ENCODE data around the gene ADAMTSL1. TPM values are rescaled to one million over a fixed set of nuclear protein-coding genes. Genes with fewer than 3 reads are reported as not detected.

ADAMTSL1 gene
- total RNA-seq, 1 donor from 2014 or later, result 3.4 TPM

- no peak for DNase-seq (ENCODE audit: low spot score)
Observed at GRCh38 chr9:18499980-18500379, 26.0 kb downstream of the ADAMTSL1 start.

- no peak for DNase-seq (ENCODE audit: low spot score)
Observed at GRCh38 chr9:18500451-18500850, 26.5 kb downstream of the ADAMTSL1 start.

DNA sequence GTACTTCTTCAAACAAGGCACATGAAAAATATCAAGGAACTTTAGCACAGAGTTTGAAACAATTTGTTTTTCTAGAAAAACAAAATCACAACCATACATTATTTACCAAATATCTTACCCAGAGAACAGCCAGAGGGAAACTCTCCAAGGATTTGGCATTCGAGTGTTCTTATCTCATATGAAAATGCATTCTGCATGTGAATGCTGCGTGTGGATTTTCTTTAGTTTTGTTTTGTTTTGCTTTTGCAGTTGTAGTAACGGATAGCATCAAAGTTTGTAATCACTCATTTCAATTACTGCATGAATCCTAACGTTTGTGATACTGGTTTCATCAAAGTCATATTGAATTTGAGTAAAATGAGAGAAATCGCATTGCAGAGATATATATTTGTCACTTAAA is 28.0 kb downstream of the ADAMTSL1 start:
- no peak for DNase-seq (ENCODE audit: low spot score)

DNA sequence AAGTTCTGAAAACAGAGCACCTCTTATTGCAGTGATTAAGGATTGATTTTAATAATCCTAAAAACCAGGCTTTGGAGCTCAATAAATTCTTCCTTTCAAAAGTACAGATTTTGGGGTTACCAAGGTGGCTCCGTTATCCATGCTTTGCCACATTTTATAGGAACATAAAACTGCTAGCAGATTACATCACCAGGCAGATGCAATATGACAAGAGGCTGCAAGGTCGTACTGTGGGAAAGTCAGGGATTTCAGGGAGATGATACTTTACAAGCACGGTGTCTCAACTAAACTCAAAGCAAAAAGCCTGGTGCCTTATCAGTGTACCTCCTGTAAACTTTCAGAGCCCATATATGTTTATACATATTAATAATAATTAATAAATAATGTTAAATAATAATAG is 28.6 kb downstream of the ADAMTSL1 start:
- no peak for DNase-seq (ENCODE audit: low spot score)

- no peak for DNase-seq (ENCODE audit: low spot score)
Observed at GRCh38 chr9:18504707-18505106, 30.8 kb downstream of the ADAMTSL1 start.

GRCh38 chr9:18507151-18507550 is 33.2 kb downstream of the ADAMTSL1 start:
- DNase-seq (ENCODE audit: low spot score), result no peak

DNA sequence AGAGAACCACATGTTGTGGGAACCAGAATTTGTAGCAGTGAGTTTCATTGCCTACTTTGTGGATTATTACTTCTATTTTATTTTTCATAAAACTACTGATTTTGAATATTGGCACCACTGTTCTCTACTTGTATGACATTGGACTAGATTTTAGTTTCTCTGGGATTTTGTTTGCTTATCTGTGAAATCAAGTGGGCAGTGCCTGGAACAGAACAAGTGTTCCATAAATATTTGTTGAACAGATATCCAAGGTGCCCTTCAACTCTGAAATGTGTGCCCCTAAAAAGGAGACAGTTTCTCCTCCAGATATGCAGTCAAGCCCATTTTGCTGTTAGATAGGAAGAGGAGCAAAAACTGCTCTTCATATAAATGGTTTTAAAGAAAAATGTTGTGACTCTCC is 42.6 kb downstream of the ADAMTSL1 start:
- no peak for DNase-seq (ENCODE audit: low spot score)

- DNase-seq (ENCODE audit: low spot score), result no peak
Observed at GRCh38 chr9:18516965-18517364, 43.0 kb downstream of the ADAMTSL1 start.

DNA sequence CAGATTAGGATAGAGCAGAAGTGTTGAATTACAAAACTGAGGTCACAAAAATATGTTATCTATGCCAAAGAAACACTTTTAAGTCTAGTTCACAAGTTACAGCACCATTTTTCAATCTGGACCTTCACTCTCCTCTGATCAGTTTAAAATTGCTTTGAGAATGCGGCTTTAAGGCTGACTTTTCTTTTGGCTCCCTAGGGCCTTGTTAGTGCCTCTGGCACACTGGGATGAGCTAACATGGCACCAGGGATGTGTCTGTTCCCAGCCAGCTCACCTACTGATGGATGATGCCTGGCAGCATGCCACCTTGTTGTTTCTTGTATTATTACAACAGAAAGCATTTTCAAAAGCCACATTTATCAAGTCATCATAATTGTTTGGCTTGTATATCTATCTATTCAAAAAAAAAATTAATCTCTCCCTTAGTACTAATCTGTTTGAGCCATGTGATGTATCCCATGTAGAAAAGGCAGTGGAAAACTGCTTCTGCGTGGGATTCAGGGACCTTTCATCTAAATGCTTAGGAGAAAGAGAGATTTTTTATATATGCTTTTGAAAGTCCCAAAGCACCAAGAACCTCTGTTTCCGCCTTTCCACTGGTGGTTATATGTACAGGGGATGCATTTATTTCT is 46.6 kb downstream of the ADAMTSL1 start:
- no peak for DNase-seq (ENCODE audit: low spot score)

- DNase-seq (ENCODE audit: low spot score), result no peak
Observed at GRCh38 chr9:18526685-18527084, 52.7 kb downstream of the ADAMTSL1 start.

GRCh38 chr9:18531136-18532065 is 57.4 kb downstream of the ADAMTSL1 start:
- DNase-seq (ENCODE audit: low spot score), result no peak

DNA sequence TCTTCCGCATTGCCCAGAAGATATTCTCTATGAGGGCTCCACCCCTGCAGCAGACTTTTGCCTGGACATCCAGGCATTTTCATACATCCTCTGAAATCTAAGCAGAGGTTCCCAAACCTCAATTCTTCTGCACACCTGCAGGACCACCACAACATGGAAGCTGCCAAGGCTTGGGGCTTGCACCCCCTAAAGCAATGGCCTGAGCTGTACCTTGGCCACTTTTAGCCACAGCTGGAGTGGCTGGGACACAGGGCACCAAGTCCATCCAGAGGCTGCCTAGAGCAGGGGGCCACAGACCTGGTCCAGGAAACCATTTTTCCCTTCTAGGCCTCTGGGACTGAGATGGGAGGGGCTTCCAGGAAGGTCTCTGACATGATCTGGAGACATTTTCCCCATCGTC is 60.7 kb downstream of the ADAMTSL1 start:
- no peak for DNase-seq (ENCODE audit: low spot score)

GRCh38 chr9:18536554-18536953 is 62.6 kb downstream of the ADAMTSL1 start:
- DNase-seq (ENCODE audit: low spot score), result no peak

- DNase-seq (ENCODE audit: low spot score), result no peak
Observed at GRCh38 chr9:18539203-18539693, 65.3 kb downstream of the ADAMTSL1 start.

- DNase-seq (ENCODE audit: low spot score), result no peak
Observed at GRCh38 chr9:18542837-18543405, 69.0 kb downstream of the ADAMTSL1 start.

- DNase-seq (ENCODE audit: low spot score), result no peak
Observed at GRCh38 chr9:18543406-18544192, 69.6 kb downstream of the ADAMTSL1 start.

DNA sequence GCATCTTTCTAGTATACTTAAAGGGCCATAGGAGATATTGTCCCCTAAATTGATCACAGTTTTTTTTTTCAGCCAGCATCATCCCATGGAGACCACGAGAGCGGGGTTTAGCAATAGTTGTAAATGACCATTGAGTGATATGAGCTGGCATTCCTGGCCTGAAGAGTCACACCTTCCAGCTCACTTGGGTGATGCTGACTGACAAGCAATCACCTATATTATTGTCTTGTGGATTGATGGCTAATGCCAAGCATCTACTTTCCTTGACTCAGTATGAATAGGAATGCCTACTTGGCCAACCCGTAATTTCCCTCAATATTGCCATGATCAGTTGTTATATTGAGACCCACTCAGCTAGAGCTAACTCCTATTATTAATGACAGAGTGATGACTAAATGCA is 70.5 kb downstream of the ADAMTSL1 start:
- DNase-seq (ENCODE audit: low spot score), result no peak

DNA sequence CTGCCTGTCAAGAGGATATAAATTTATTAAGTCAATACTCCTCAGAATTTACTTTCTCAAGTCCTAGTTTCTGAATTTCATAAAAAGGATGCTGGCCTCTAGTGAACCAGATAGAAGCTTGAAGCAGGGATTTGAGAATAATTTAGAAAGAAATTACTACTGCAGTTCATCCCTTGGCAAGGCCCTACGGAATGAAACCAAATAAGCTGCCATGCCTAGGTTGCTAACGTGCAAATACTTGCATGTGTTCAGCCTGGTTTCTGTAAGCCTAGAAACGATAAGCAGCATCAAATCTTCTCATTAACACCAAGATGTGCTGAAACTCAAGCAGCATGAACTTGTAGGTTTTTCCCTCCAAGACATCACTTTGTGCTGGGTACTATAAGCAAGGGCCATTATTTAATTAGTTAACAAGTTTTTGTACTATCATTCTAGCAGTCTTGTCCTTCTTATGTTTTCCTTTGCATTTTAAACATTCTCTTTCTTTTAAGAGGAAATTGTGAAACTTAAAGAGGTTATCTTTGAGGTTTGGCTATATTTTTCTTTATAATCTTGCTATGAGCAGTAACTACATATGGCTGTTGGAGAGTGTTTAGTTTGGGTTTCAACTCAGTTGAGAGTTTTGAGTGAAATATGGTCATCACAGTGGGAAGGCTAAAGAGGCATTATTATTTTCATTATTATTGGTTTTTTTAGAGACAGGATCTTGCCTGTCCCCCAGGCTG is 71.8 kb downstream of the ADAMTSL1 start:
- DNase-seq (ENCODE audit: low spot score), result no peak

- DNase-seq (ENCODE audit: low spot score), result no peak
Observed at GRCh38 chr9:18548456-18548855, 74.5 kb downstream of the ADAMTSL1 start.

DNA sequence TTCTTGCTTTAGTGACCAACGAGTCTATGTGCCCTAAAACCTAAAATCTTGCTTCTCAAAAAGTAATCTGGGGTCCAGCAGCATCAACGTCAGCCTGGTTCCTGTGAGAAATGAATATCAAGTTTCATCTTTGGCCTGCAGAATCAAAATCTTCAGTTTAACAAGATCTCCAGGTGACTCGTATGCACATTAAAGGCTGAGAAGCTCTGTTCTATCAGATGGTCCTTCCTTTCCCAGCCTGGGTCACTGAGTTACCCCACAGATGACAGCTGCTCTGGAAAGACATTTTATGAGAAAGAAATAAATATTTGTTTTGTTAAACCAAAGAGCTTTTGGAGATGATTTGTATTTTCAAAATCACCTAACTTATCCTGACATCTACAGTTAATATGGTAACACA is 75.8 kb downstream of the ADAMTSL1 start:
- DNase-seq (ENCODE audit: low spot score), result no peak

DNA sequence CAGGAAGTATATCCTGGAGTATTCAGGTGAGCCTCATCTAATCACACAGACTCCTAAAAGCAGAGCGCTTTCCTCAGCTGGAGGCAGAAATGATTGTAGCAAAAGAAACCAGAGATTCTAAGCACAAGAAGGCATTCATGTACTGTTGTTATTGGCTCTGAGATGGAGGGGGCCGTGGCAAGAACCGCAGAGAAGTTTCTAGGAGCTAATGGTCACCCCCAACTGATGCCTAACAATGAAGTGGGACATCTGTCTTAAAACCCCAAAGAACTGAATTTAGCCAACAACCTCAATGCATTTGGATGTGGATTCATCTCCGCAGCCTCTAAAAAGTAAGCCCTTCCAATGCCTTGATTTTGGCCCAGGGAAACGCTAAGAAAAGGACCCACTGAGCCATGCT is 76.3 kb downstream of the ADAMTSL1 start:
- DNase-seq (ENCODE audit: low spot score), result no peak

Data from mesenteric fat pad (tissue), 1 donor.